Measurements from ENCODE around the gene HOXB5.

The HOXB5 gene

DNA sequence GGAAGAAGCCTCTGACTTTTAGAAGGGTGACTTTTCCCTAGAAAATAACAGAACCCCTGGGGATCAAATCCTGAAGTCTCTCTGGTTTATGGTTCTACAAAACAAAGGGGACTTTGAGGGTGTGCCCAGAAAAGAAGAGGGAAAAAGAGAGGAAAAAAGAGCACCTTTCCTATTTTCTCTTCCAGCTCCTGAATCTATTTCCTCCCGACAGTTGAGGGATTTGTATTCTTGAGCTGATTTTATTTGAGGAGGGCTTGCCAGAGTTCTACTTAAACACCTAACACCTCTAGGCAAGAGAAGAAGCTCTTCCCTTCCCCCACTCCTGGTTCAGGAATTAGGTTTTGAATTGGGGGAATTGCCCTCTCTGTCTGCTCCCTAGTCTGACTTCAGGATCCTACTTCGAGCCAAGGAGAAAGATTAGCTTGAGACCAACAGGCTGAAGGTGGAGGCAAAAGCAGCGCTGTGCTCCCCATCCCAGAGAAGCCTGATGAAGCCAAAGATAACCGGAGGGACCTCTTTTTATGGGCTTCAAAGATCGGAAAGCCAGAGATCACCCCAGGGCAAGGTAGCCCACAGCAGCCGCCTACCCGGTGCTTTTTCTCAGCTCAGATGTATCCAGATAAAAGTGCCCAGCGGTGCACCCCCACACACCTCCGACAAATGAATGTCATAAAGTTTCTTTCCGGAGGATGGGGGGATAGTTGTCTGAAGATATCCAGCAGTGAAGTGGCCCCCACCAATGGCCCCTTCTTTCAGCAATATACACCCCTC, 4.3 kb downstream of the HOXB5 start:
- DNase-seq = no peak

DNA sequence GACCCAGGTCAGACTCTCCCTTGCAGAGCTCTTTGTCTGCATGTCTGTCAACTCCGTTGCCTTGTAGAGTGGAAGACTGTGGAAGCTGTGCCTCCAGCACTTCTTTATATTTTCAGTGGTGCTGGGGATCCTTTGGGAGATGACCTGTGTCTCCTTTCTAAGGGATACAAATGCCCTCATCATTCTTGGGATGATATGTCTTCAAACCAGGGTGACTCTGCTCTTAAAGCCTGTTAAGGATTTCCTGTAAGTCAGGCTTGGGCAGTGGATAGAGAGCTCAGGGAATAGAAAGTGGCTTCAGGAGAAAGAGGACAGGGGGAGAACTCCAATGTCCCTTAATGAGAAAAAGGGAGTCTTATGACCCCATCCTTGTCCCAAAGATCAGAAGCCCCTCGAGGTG, 5.1 kb downstream of the HOXB5 start:
- no peak for DNase-seq

DNA sequence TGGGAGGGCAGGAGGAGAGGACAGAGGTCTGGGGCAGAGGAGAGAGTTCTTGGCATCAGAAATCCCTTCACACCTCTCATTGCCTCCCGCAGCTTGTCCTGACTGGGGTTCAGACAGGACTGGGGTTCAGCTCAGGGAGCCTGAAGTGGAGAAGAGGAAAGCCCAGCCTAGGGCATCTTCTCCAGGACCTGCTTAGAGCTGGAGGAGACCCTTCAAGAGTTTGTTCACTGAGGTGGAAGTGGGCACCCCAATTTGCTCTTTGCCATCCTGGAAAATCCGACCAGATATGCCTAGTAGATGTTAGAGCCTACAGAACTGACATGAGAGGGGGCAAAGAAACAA, 5.5 kb downstream of the HOXB5 start:
- DNase-seq = no peak

DNA sequence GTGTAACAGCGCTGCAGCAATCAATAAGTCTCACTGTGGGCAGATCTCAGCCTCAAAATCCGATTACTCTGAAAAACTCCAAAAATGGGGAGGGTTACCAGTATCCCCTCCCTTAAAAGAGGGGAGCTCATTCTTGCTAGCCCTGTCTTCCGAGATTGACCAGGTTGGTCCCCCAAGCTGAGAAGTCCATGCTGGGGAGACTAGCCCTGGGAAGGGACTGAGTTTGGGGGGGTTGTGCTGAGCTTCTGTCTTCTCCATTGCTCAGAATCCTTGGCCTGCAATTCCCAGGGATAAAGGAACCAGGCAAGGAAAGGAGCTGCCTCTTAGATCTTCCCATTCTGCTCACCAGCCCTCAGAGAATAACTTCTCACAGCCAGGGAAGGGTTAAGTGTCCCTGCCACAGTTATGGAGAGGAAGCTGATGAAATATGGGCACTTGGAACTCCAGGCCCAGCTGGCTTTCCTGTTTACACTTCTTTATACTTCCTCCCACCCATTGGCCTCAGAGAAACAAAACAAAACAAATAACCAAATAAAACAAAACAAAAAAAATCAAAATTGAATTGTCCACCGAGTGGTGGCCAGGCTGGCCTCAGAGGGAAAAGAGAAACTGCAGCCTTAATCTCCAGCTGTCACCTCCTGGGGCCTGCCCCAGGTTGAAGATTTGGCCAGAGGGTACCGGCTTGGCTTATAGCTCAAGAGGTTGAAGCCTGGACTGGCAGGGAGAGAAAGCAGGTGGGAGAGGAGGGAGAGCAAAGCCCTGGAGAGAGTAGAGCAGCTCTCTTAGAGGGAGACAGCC, 6.1 kb downstream of the HOXB5 start:
- DNase-seq = peak; percentile 29

DNA sequence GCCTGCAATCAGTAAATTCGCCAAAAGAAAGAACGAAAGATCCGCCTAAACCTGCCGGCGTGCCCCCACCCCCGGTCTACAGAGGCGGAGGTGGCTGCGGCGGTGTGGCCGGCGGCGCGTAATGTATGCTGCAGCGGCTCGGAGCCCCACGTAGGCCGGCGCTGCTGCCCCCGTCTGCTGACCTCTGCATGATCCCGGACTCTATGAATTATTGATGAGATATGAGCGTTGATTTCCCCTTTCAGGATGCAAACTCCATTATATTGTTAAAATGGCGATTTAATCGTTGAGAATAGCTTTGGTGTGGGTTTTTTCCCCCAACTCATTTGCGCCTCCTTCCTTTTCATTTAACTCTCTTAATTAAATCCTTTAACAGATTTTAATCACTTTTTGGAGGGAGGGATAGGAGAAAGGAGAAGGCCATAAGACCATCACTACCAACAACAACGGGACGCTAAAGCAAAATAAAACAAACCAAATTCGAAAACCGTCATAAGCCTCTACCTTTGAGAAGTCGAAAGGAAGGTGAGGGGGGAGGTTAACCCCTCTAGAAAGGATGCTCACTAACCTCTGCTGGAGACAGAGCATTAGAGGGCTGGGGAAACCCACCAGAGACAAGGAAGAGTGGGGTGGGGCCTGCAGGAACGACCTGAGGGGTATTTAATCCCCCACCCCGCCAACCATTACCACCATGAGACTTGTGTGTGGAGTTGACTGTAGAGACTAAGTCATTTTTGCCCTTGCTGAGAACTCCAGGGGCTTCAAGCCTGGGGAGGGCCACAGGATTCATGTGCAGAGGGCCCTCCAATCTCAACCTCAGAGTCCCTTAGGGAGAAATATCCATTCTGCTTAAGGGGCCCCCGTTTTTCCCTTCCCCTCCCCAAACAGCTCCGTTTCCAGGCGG, 7.0 kb downstream of the HOXB5 start:
- DNase-seq = no peak

DNA sequence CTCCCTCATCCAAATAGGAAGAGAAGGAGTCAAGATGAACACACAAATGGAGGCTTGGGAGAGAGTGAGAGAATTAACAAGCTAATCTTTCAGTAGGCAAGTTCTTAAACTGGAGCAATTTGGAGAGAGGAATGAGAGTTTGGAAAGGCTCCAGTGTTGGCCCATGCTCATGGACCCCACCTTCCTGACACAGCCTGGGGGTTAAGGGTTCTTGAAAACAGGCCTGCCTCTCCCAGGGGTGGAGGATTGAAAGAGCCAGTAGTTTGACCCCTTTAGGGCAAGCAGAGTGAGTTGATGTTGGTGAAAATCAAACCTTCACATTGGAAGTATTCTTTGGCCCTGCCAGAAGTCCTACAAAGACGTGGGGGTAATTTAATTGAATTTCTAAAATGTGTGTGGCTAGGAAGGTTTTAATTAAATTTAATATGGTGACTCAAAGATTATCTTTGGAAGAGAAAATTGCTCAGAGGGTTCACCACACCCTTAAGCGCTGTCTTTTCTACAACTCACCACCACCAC, 9.3 kb downstream of the HOXB5 start:
- DNase-seq = no peak

DNA sequence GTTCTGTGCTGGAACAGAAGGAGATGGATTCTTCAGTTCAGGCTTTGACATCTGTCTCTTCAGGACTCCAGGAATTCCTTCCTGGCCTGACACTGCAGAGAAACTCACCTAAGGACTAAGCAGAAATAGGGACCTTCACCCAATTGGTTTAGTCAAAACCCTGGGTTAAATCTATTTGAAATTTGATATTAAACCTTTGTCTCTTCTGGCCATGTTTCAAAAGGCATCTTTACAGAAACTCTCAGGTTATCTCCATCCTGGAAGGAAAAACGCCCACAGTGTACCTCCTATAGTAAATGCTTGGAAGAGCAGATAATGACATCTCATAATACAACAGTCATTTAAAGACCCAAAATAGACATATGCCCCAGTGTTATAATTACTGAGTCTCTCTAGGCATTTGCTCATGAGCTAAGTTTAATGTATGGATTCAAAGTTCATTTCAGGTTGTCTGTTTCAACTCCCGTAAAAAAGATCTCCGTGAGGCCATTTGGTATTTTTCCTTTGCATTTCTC, 9.8 kb downstream of the HOXB5 start:
- DNase-seq = no peak

DNA sequence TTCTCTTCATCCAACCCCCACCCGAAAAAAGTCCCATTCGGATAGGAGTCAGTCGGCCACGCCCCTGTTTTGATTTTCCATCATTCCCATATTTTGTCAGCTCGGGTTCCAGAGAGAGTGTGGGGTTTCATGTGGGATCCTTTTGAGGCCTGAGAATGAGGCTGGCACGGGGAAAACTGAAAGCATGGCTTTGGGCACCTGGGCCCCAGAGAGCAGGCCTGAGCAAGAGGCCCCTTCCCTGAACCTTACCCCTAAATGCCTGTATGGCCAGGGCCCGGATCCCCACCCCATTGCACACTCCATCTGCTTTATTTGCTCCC, 10.9 kb downstream of the HOXB5 start:
- no peak for DNase-seq

DNA sequence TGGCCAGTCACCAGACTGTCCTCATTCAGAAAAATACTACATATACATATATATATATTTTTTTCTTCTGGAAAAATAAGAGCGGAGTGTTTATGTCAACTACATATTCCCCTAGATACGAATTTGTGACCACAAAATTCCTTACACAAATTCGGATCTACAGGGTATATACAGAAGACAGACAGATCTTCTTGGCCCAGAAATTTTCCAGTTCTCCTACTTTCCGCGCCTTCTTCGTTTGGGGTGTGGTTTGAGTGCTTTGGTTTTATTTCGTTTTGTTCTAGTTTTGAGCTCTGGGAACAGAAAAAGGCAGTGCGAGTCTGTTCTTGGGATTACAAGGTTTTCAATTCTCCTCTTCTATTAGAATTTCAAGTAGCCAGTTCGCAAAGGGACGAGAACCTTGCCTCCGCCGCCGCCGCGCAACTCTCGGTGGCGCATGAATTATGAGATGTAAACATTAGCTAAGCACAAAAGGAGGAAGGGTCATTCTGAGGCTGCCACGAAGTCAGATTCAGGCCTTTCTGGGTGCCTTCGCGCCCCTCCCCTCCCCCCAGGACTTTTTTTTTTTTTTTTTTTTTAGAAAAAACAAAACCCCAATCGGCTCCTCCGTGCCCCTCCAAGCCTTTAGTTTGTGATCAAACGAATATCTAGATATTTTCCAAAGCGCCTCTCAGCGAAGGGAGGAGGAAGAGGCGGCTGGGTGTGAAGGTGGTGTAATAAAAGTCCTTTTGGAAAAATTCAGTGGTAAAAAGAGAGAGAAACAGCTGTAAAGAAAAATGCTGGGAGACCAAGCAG, 13.6 kb downstream of the HOXB5 start:
- no peak for DNase-seq

DNA sequence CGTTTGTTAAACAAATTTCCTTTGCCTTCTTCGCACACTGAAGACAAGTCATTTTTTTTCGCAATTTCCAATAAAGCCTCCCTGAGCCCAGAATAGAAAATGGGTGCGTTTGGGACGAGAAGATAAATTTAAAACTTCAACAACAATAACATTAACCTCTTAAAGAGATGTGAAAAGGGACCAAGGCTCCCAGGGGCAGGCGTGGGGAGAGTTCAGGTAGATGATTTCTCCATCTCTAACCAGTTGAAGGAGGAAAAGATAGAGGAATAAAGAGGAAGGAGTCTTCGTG, 14.2 kb downstream of the HOXB5 start:
- DNase-seq = no peak

DNA sequence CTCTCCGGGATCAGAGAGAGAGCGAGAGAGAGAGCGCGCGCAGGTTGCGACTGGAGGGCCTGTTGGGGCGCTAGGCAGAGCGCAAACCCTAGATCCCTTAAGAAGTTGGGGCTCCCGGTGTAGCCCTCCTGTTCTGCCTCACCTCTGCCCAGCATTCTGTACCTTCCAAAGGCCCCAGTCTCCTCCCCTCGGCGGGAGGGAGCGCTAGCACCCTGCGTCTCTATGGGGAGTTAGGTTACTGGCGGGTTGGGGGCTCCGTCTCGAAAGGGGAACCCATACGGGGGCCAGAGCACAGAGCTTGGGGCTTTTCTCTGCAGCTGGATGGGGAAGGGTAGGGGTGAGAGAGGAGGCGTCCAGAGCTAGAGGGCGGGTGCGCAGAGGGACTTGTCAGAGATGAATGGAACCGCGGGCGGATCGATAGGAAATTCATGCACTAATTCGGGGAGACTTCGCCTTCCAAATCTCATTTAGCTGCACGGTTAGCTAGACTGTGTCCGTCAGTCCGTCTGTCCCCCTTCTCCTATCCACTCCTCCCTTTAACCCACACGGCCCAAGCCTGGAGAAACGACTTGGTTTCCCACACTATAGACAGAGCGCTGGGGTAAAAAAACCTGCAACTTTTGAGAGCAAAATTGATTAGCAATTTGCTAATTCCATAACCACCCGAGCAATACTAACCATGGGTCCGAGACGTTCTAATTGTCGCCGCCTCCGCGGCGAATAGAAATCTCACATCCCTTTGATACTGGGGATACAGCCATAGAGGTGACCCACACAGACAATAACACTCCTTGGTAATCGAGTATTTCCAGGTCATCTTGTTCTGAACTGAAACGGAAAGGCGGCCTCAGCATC, 14.7 kb downstream of the HOXB5 start:
- DNase-seq = no peak

DNA sequence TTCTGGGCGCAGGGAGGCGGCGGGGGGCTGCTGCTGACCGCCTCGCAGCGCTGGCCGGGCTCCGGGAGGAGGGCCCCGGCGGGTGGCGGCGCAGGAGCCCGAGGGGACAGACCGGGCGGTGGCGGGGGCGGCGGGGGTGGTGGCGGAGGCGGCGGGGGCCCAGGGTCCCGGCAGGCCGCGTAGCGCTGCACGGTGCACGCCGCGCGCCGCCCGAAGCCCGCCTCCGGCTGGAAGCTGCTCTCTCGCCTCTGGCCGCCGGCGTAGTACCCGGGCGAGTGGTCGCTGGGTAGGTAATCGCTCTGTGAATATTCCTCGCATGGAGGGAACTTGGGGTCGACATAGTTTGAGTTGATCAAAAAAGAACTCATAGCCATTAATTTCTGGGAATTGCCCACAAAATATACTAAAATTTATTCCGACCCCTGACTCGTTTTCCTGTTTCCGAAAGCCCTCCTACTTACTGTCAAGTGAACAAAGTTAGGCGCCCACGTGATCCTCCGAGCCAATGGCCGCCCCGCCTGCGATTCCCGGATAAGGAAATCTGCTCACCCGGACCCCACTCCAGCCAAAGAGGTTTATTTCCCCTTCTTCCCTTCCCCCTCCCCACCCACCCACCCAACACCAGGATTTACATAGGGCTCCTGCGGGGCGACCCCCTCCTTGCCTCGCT, 15.5 kb downstream of the HOXB5 start, which contains the start of gene HOXB4:
Gene HOXB4 (minus strand): TSS at position 405 of the 670 bp plus-strand sequence. CDS start 31 bp downstream, at position 374.
- peak; percentile 69 for DNase-seq

DNA sequence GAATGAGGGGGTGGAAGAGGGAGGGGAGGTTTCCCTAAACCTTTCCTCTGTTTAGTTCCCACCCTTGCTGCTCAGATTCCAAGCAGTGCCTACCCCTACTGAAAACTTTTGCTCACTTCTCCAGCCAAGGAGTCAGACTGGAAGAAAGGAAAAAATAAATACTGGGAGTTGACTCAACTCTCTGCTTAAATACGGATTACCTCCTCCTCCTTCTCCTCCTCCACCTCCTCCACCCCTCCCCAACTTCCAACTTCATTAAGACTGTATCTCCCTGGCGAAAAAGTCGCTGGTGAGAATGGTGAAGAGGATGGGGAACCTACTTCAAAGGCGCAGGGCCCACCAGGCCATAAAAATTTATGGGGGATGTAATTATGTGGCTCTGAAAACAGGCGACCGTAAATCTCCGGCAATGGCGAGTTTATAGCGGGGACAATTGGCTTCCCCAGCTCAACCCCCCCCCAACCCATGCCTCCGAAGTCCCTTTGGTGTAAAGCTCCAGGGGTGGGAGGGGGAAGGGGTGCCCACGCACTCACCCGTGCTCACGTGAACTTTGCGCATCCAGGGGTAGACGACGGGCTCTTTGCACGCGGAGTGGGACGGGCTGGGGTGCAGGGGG, 16.1 kb downstream of the HOXB5 start:
- DNase-seq = no peak

DNA sequence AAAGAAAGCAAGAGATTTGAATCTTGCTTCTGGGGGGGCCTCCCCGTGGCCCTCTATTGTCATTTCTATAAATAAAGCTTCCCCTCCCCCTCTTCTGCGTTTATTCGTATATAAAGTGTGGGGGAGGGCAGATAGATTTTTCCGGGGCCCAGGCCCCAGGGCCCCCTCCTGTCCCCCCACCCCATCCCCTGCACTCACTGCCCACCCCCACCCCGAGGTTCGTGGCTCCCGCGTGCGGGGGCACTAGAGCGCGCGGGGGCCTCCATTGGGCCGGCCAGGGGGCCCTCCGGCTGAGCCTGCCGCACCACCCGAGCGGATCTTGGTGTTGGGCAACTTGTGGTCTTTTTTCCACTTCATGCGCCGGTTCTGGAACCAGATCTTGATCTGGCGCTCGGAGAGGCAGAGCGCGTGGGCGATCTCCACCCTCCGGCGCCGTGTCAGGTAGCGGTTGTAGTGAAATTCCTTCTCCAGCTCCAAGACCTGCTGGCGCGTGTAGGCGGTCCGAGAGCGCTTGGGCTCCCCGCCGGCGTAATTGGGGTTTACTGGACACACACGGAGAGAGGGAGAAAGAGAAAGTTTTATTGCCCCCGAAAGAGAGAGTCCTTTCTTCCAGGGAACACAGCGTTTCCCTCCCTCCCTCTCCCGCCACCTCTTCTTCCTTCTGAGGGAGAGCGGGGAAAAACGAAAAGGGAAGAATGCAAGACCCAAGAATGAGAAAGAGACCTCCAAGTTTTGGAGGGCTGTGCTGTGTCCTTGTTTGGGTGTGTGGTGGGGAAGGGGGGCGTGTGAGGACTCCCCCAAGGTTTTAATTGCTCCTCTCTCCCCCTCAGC, 16.9 kb downstream of the HOXB5 start:
- DNase-seq = no peak

DNA sequence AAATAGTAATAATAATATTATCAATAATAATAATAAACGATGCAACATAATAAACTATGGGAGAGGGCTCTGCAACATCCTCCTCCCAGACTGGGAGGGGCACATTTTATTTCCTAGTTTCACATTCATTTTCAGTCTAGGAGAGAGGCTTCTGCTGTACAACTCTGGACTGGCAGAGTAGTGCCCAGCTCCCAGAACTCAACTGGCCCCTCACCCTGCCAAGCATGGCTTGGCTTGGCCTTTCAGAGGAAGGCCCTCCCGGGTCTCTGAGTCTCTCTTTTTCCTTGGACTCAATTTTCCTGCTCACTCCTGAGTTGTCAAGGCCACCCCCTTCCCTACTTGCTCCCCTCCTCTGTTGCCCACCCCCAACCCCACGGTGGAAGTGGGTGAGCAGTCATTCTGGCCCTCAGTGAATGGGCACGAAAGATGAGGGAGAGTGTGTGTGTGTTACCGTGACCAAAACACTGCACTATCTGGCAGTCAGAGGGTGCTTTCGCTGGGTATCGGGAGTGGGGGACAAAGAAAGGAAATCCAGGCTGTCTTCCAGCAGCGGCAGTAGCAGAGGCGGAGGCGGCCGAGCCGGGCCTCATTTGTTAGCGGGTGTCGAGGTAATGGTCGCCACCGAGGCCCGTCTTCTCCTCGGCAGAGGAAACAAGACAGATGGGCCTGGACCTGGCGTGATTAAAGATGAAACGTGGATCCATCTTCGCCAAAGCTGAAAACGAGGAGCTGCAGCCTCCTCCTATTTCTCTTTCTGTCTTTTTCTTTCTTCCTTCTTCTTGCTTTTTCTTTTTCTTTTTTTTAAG, 17.7 kb downstream of the HOXB5 start:
- no peak for DNase-seq

DNA sequence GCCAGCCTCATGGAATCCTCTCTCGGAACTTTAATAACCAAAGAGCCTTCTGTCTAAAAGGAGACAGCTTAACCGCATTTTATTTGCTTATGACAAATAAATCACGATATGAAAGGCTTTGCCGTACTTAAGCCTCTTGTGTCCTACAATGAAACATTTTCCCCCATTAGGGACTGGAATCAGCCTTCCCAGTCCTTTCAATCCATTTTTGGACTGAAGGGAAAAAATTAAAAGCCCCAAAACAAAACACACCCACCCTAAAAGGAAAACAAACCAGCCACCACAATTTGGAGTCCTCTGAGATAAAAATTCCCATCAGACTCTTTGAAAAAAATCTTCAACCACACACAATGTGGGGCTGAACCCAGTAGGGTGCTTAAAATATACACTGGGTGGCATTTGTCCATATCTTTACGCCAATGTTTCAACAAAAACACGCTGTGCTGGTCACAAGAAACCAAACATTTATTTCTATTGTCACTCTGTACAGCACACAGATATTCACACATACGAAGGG, 18.5 kb downstream of the HOXB5 start:
- no peak for DNase-seq

DNA sequence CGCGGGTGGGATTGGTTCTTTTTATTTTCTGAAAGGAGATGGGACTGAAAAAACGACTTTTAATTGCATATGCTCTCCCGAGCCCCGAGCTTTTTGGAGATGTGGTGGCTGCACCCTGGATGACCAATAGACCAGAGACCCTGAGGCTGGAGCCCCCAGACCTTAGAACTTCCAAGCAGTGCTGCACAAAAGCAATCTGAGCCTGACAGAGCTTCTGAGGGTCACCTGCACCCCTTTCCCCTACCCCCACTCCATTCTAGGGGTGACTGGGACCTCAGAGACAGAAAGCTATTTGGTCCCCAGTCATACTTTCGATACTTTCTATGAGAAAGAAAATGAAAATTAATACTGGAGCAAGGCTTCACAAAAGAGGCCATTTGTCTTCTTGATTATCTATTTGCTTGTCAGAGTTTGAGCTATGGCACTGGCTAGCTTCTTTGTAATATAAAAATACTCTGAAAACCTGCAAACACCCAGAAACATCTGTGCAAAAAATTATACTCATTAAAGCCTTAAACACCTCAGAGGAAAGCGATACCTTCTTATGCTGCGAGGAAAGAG, 19.0 kb downstream of the HOXB5 start:
- no peak for DNase-seq

DNA sequence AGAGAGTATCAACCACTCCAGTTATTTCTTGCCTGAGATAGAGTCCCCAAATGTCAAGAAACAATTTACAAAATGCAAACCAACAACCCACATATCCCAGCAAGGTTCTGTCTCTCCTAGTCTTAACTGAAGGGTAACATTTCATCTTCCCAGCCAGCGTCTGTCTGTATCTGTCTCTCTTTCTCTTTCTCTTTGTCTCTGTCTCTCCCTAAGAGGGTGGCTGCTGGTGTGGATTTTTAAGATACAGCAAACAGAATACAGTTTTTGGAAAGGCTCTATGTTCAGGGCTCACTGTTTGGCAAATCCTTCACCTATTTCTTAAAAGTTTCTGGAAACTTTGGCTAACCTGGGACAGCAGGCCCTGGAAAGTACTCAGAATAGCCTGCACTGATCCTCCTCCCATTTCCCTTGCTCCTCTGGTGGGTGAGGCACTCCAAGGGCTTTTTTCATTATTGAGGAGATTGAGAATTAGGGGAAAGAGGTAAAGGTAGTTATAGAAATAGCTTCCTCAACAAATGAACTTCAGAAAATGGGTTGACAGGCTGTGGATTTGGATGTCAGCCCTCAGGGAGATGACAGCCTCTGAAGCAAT, 21.7 kb downstream of the HOXB5 start:
- DNase-seq = no peak

All from MV-4-11 (cell line).